ENCODE data around the gene ERC1. TPM values are rescaled to one million over a fixed set of nuclear protein-coding genes. Genes with fewer than 3 reads are reported as not detected.
"Not testable (repeated sequence)": the region's sequence is repeated elsewhere in the genome, so short reads cannot be mapped to it uniquely, and the experiment has no call there.

The ERC1 gene
- total RNA-seq, 5 donors from 2014 or later (not counting 1 experiment from before 2014, with no cell fraction given): 41.8 to 68.0 (median 46.5) TPM

DNA sequence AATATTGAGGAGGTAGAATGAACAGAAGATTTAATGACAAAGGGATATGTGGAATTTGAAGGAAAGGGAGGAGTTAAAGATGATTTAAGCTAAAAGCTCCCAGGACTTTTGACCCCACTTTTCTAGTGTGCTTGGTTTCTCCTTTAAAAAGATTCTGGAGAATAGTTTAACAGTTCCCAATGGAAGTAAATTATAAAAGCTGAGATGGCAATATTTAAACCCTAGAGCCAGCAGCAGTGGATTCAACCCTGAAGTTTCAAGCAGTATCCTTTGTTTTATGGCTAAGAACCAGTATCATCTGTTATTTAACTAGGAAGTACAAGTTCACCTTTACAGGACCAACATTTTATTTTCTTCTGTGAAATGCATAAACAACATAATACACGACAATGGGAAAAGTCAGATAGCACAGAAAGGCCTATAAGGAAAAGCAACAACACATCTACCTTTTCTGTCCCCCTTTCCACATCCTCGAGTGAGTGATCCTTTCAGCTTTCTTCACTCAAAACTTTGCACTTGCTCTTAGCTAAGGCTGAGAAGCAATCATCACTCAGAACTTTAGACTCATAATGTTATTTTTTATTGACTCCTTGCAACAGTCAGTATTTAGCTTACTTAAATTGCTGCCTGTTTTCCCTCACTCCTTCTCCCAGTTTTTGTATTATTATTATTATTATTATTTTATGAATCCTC, 338.9 kb downstream of the ERC1 start:
- no peaks in the 10 kb centered on the region for H3K27me3 ChIP-seq (replicated peaks in 1 of 2; ENCODE audit: control insufficient read depth in 2 of 2, extremely low read depth in 1 of 2, insufficient read depth in 2 of 2, low read length in 1 of 2)
- H3K27ac ChIP-seq (ENCODE audit: low read length): no peak overlapping the region
- no peak for DNase-seq
- Mint-ChIP-seq H3K9me3 (no peaks in the 10 kb centered on the region), H3K4me1 (peaks cover 0 to 3% (median 0%) of the 10 kb centered on the region in 3 donors), H3K27me3 (no peaks in the 10 kb centered on the region), H3K27ac (no peak overlapping the region), H3K36me3 (peaks cover 51% of the 10 kb centered on the region), H3K4me3 (no peak overlapping the region)
- POLR2A ChIA-PET: no interaction called here
- ATAC-seq (replicated peaks in 1 of 4): no peak
- H3K9me3 ChIP-seq: no peaks in the 10 kb centered on the region
- no peaks in the 10 kb centered on the region for H3K4me1 ChIP-seq (ENCODE audit: control insufficient read depth in 1 of 2, extremely low read depth in 1 of 2, insufficient read depth in 2 of 2, low read length in 2 of 2)
- no peaks in the 10 kb centered on the region for H3K36me3 ChIP-seq (ENCODE audit: control insufficient read depth in 2 of 2, extremely low read depth in 1 of 2, insufficient read depth in 1 of 2, low read length in 1 of 2)
- CTCF ChIA-PET: no interaction called here
- no peak overlapping the region for H3K4me3 ChIP-seq (ENCODE audit: control insufficient read depth in 1 of 2, extremely low read depth in 1 of 2, low read length in 1 of 2)
- WGBS (ENCODE audit: insufficient coverage): 87% methylated on average over 2 of the region's 2 CpGs

DNA sequence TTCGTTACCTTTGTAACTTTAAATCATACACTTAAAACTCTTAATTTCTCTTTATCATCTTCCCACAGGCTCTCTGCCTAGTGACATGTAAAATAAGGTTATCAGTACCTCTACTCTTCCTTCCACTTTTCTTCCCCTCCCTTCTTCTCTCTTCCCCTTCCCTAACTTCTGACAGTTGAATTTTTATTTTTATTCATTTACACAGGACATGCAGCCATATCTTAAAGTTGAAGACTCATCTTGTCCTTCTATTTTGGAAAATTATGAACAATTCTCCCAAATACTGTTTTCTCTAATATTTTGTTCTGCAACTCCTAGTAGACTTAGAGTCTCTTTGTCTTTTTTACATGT, 339.4 kb downstream of the ERC1 start:
- Mint-ChIP-seq H3K36me3 (peaks cover 54% of the 10 kb centered on the region), H3K4me3 (no peak overlapping the region), H3K9me3 (no peaks in the 10 kb centered on the region), H3K27me3 (no peaks in the 10 kb centered on the region), H3K27ac (no peak overlapping the region), H3K4me1 (peaks cover 0 to 2% (median 0%) of the 10 kb centered on the region in 3 donors)
- Histone ChIP-seq H3K4me3 (ENCODE audit: control insufficient read depth in 1 of 2, extremely low read depth in 1 of 2, low read length in 1 of 2) (no peak overlapping the region), H3K27ac (ENCODE audit: low read length) (no peak overlapping the region), H3K36me3 (ENCODE audit: control insufficient read depth in 2 of 2, extremely low read depth in 1 of 2, insufficient read depth in 1 of 2, low read length in 1 of 2) (no peaks in the 10 kb centered on the region), H3K9me3 (no peaks in the 10 kb centered on the region), H3K4me1 (ENCODE audit: control insufficient read depth in 1 of 2, extremely low read depth in 1 of 2, insufficient read depth in 2 of 2, low read length in 2 of 2) (no peaks in the 10 kb centered on the region), H3K27me3 (replicated peaks in 1 of 2; ENCODE audit: control insufficient read depth in 2 of 2, extremely low read depth in 1 of 2, insufficient read depth in 2 of 2, low read length in 1 of 2) (no peaks in the 10 kb centered on the region)
- POLR2A ChIA-PET: no interaction called here
- ATAC-seq (replicated peaks in 1 of 4) (no peak), DNase-seq (no peak)
- CTCF ChIA-PET: no interaction called here
- WGBS (ENCODE audit: insufficient coverage): no CpG with 5 or more reads among the region's 1 CpG

DNA sequence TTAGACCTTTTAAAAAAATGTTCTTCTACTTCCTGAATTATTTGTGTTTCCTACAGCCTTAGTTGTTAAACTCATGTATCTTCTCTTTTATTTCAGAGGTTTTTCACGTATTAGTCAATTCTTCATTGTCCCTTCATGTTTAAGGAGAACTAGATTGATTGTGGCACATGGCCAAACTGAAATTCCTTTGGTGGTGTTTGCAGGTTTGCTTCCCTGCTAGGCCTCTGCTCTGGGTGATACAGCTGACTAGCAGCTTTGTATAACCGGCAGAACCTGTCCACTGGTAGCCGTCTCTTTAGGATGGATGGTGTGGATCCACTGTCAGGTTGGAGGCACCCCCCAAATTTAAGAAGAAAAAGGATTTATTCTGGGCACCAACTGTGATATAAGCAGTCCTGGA, 341.3 kb downstream of the ERC1 start:
- no peak overlapping the region for H3K4me3 ChIP-seq (ENCODE audit: control insufficient read depth in 1 of 2, extremely low read depth in 1 of 2, low read length in 1 of 2)
- WGBS (ENCODE audit: insufficient coverage): no CpG with 5 or more reads among the region's 3 CpGs
- Mint-ChIP-seq H3K9me3 (no peaks in the 10 kb centered on the region), H3K4me3 (no peak overlapping the region), H3K36me3 (peaks cover 51% of the 10 kb centered on the region), H3K27me3 (no peaks in the 10 kb centered on the region), H3K4me1 (peaks cover 3 to 5% (median 4%) of the 10 kb centered on the region in 3 donors), H3K27ac (no peak overlapping the region)
- ChIA-PET CTCF (interaction anchor here in 1 of 2 donors (1.0 kb wide), 1 partner anchor 11 kb away, joined by 4 read pairs; no protein-coding TSS in a partner anchor), POLR2A (no interaction called here)
- H3K27ac ChIP-seq (ENCODE audit: low read length): no peak overlapping the region
- no peaks in the 10 kb centered on the region for H3K9me3 ChIP-seq
- H3K4me1 ChIP-seq (ENCODE audit: control insufficient read depth in 1 of 2, extremely low read depth in 1 of 2, insufficient read depth in 2 of 2, low read length in 2 of 2): no peaks in the 10 kb centered on the region
- no peak for DNase-seq
- no peaks in the 10 kb centered on the region for H3K36me3 ChIP-seq (ENCODE audit: control insufficient read depth in 2 of 2, extremely low read depth in 1 of 2, insufficient read depth in 1 of 2, low read length in 1 of 2)
- H3K27me3 ChIP-seq (replicated peaks in 1 of 2; ENCODE audit: control insufficient read depth in 2 of 2, extremely low read depth in 1 of 2, insufficient read depth in 2 of 2, low read length in 1 of 2): no peaks in the 10 kb centered on the region
- ATAC-seq (replicated peaks in 1 of 4): no peak

- POLR2A ChIA-PET: interaction anchor here in 1 of 2 donors (0.7 kb wide), 1 partner anchor 16 kb away, joined by 5 read pairs; no protein-coding TSS in a partner anchor
- Histone ChIP-seq H3K4me1 (ENCODE audit: control insufficient read depth in 1 of 2, extremely low read depth in 1 of 2, insufficient read depth in 2 of 2, low read length in 2 of 2) (no peaks in the 10 kb centered on the region), H3K27ac (ENCODE audit: low read length) (no peak overlapping the region), H3K9me3 (no peaks in the 10 kb centered on the region), H3K4me3 (ENCODE audit: control insufficient read depth in 1 of 2, extremely low read depth in 1 of 2, low read length in 1 of 2) (no peak overlapping the region), H3K36me3 (ENCODE audit: control insufficient read depth in 2 of 2, extremely low read depth in 1 of 2, insufficient read depth in 1 of 2, low read length in 1 of 2) (no peaks in the 10 kb centered on the region), H3K27me3 (replicated peaks in 1 of 2; ENCODE audit: control insufficient read depth in 2 of 2, extremely low read depth in 1 of 2, insufficient read depth in 2 of 2, low read length in 1 of 2) (no peaks in the 10 kb centered on the region)
- 99% methylated on average over 8 of the region's 10 CpGs for WGBS (ENCODE audit: insufficient coverage)
- no peak overlapping the region for H3K27ac Mint-ChIP-seq
- no peak for ATAC-seq (replicated peaks in 1 of 4)
- peaks cover 3 to 8% (median 5%) of the 10 kb centered on the region in 3 donors for H3K4me1 Mint-ChIP-seq
- DNase-seq: no peak
- H3K9me3 Mint-ChIP-seq: peaks cover 0 to 2% (median 0%) of the 10 kb centered on the region in 3 donors
- CTCF ChIA-PET: no interaction called here
- H3K36me3 Mint-ChIP-seq: peaks cover 43% of the 10 kb centered on the region
- no peak overlapping the region for H3K4me3 Mint-ChIP-seq
- H3K27me3 Mint-ChIP-seq: no peaks in the 10 kb centered on the region
Observed at GRCh38 chr12:1338483-1339177, 347.6 kb downstream of the ERC1 start.

DNA sequence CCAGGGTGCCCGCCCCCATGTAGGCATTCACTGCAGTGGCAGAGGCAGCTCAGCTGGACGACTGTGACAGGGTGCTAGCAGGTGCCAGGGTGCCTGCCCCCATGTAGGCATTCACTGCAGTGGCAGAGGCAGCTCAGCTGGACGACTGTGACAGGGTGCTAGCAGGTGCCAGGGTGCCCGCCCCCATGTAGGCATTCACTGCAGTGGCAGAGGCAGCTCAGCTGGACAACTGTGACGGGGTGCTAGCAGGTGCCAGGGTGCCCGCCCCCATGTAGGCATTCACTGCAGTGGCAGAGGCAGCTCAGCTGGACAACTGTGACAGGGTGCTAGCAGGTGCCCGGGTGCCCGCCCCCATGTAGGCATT, 348.1 kb downstream of the ERC1 start:
- H3K27me3 ChIP-seq (replicated peaks in 1 of 2; ENCODE audit: control insufficient read depth in 2 of 2, extremely low read depth in 1 of 2, insufficient read depth in 2 of 2, low read length in 1 of 2); ATAC-seq (replicated peaks in 1 of 4); H3K36me3 ChIP-seq (ENCODE audit: control insufficient read depth in 2 of 2, extremely low read depth in 1 of 2, insufficient read depth in 1 of 2, low read length in 1 of 2); H3K27me3 Mint-ChIP-seq; H3K4me1 ChIP-seq (ENCODE audit: control insufficient read depth in 1 of 2, extremely low read depth in 1 of 2, insufficient read depth in 2 of 2, low read length in 2 of 2); H3K27ac Mint-ChIP-seq; H3K4me3 ChIP-seq (ENCODE audit: control insufficient read depth in 1 of 2, extremely low read depth in 1 of 2, low read length in 1 of 2); H3K27ac ChIP-seq (ENCODE audit: low read length); H3K9me3 ChIP-seq; H3K4me3 Mint-ChIP-seq; CTCF ChIA-PET; DNase-seq; H3K9me3 Mint-ChIP-seq; H3K4me1 Mint-ChIP-seq: not testable (repeated sequence)
- WGBS (ENCODE audit: insufficient coverage): 87% methylated on average over 6 of the region's 8 CpGs
- POLR2A ChIA-PET: interaction anchor here in 1 of 2 donors (0.7 kb wide), 1 partner anchor 17 kb away, joined by 5 read pairs; no protein-coding TSS in a partner anchor
- peaks cover 41% of the 10 kb centered on the region for H3K36me3 Mint-ChIP-seq

DNA sequence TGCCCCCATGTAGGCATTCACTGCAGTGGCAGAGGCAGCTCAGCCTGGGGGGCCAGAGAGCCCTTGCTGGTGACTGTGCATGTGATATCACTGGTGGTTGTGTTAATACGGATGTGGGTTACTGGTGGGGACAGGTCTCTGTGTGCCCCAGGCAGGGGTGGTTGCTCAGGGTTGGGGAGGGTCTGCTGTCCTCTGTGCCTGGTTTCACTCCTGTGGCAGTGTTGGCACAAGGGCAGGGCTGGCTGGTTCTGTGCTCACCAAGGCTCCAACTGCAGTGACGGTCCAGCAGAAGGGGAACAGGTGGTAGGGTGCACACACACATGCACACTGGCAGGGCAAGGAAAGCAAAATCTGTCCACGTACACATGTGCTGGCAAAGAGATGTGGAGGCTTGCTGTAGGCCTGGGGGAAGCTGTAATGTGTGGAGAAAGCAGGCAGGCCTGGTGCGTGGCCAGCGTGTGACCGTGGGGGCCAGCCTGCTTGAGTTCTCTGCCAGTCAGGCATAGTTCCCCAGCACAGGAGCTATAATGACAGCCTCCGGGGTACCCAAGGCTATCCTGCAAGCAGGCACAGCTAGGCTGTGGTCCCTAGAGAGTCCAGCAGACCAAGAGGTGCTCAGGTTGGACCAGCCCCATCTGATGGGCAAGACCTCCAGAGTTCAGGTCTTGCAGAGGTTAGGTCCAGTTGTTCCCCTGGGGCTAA, 348.7 kb downstream of the ERC1 start:
- Mint-ChIP-seq H3K27ac (no peak overlapping the region), H3K27me3 (no peaks in the 10 kb centered on the region), H3K36me3 (peaks cover 37% of the 10 kb centered on the region), H3K9me3 (peaks cover 0 to 2% (median 0%) of the 10 kb centered on the region in 3 donors), H3K4me1 (peaks cover 5 to 11% (median 10%) of the 10 kb centered on the region in 3 donors), H3K4me3 (no peak overlapping the region)
- Histone ChIP-seq H3K27me3 (replicated peaks in 1 of 2; ENCODE audit: control insufficient read depth in 2 of 2, extremely low read depth in 1 of 2, insufficient read depth in 2 of 2, low read length in 1 of 2) (no peaks in the 10 kb centered on the region), H3K27ac (ENCODE audit: low read length) (no peak overlapping the region), H3K4me3 (ENCODE audit: control insufficient read depth in 1 of 2, extremely low read depth in 1 of 2, low read length in 1 of 2) (no peak overlapping the region), H3K36me3 (ENCODE audit: control insufficient read depth in 2 of 2, extremely low read depth in 1 of 2, insufficient read depth in 1 of 2, low read length in 1 of 2) (no peaks in the 10 kb centered on the region), H3K4me1 (ENCODE audit: control insufficient read depth in 1 of 2, extremely low read depth in 1 of 2, insufficient read depth in 2 of 2, low read length in 2 of 2) (no peaks in the 10 kb centered on the region), H3K9me3 (no peaks in the 10 kb centered on the region)
- WGBS (ENCODE audit: insufficient coverage): 92% methylated on average over 7 of the region's 7 CpGs
- POLR2A ChIA-PET: interaction anchor here in 1 of 2 donors (0.7 kb wide), 1 partner anchor 18 kb away, joined by 5 read pairs; no protein-coding TSS in a partner anchor
- ATAC-seq (replicated peaks in 1 of 4) (no peak), DNase-seq (no peak)
- CTCF ChIA-PET: no interaction called here

Measured in T-cell (primary cell).